BLaER1 (cell line): ENCODE results near the gene ZNF548.
"Not testable (repeated sequence)": the region's sequence is repeated elsewhere in the genome, so short reads cannot be mapped to it uniquely, and the experiment has no call there.

Experiments used
- H3K27ac ChIP-seq: shearing (Covaris generic); formaldehyde crosslinking; 2 replicates; pipeline ENCODE4 v1.8.1; 2022
- H3K27me3 ChIP-seq: shearing (Covaris generic); formaldehyde crosslinking; 2 replicates; pipeline ENCODE4 v1.8.1; 2022
- H3K36me3 ChIP-seq: shearing (Covaris generic); formaldehyde crosslinking; 2 replicates; pipeline ENCODE4 v1.8.1; 2022
- H3K4me1 ChIP-seq: shearing (Covaris generic); formaldehyde crosslinking; 2 replicates; pipeline ENCODE4 v1.8.1; 2022
- H3K4me2 ChIP-seq: shearing (Covaris generic); formaldehyde crosslinking; 2 replicates; pipeline ENCODE4 v1.8.1; 2022
- H3K4me3 ChIP-seq: shearing (Covaris generic); formaldehyde crosslinking; 2 replicates; pipeline ENCODE4 v1.8.1; 2022
- H3K9ac ChIP-seq: shearing (Covaris generic); formaldehyde crosslinking; 2 replicates; pipeline ENCODE4 v1.8.1; 2022
- H3K9me3 ChIP-seq: shearing (Covaris generic); formaldehyde crosslinking; 2 replicates; pipeline ENCODE4 v1.8.1; 2022
- H4K20me1 ChIP-seq: shearing (Covaris generic); formaldehyde crosslinking; 2 replicates; pipeline ENCODE4 v1.8.1; 2022
- Cebpa-rat ChIP-seq: shearing (Covaris generic); IDR thresholded peaks from 2 replicates; pipeline ENCODE4 v1.8.1; 2022

The ZNF548 gene

GRCh38 chr19:57362997-57363687, 26.5 kb upstream of the ZNF548 start, which contains the start of the genes TRAPPC2B and ZNF547:
Gene TRAPPC2B, plus strand, starts transcription at chr19:57363551. Its CDS starts 1,283 bp downstream, at chr19:57364834.
Gene ZNF547, plus strand, starts transcription at chr19:57363551. Its CDS starts 5,005 bp downstream, at chr19:57368556.
- peak within 1 kb of the TSS; percentile 87 for H3K9ac ChIP-seq
- H3K4me2 ChIP-seq: peak within 1 kb of the TSS; percentile 97
- peaks cover 16% of the 10 kb centered on the region for H3K4me1 ChIP-seq
- H3K9me3 ChIP-seq: no peaks in the 10 kb centered on the region
- H3K4me3 ChIP-seq: peak within 1 kb of the TSS; percentile 85
- H3K27ac ChIP-seq: peak within 1 kb of the TSS; percentile 76
- TF ChIP-seq Cebpa-rat: no peak
- H4K20me1 ChIP-seq: peaks cover 19% of the 10 kb centered on the region; the same call in 1 of the 2 replicates
- H3K36me3 ChIP-seq: peaks cover 27% of the 10 kb centered on the region
- H3K27me3 ChIP-seq: no peaks in the 10 kb centered on the region

DNA sequence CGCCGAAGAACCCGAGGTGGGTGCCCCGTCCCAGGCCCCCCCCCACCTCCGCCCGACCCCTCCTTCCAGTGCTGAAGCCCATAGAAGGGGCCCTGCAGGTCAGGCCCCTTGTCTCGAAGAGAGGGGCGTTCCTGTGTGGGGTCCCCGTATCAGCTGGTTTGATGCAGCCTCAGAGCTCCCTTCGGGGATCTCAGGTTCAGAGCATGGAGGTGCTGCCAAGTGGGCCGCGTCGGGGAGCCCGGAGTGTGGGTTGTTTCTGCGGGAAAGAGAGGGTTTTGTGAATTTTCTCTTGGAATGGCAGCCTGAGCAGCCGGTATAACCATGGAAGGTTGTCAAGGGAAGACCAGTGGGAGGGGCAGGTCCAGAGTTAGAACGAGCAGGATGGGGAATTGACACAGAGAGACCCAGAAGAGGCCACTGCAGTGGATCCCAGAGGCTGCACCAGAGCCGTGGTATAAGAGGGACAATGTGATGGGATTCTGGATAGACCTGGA, 25.9 kb upstream of the ZNF548 start:
- TF ChIP-seq Cebpa-rat: no peak
- H3K27ac ChIP-seq: peak overlapping the region; percentile 76
- H3K4me2 ChIP-seq: peak overlapping the region; percentile 97
- no peaks in the 10 kb centered on the region for H3K9me3 ChIP-seq
- H4K20me1 ChIP-seq: peaks cover 19% of the 10 kb centered on the region; the same call in 1 of the 2 replicates
- H3K36me3 ChIP-seq: peaks cover 27% of the 10 kb centered on the region
- peaks cover 16% of the 10 kb centered on the region for H3K4me1 ChIP-seq
- H3K4me3 ChIP-seq: peak overlapping the region; percentile 85
- no peaks in the 10 kb centered on the region for H3K27me3 ChIP-seq
- peak overlapping the region; percentile 87 for H3K9ac ChIP-seq

GRCh38 chr19:57366776-57367175, 22.9 kb upstream of the ZNF548 start:
- H3K27ac ChIP-seq: no peak overlapping the region
- no peaks in the 10 kb centered on the region for H3K9me3 ChIP-seq
- H3K4me1 ChIP-seq: peaks cover 16% of the 10 kb centered on the region
- H3K4me2 ChIP-seq: no peak overlapping the region
- H3K4me3 ChIP-seq: no peak overlapping the region
- H3K9ac ChIP-seq: no peak overlapping the region
- peaks cover 33% of the 10 kb centered on the region for H3K36me3 ChIP-seq
- peaks cover 19% of the 10 kb centered on the region; the same call in 1 of the 2 replicates for H4K20me1 ChIP-seq
- TF ChIP-seq Cebpa-rat: no peak
- no peaks in the 10 kb centered on the region for H3K27me3 ChIP-seq

DNA sequence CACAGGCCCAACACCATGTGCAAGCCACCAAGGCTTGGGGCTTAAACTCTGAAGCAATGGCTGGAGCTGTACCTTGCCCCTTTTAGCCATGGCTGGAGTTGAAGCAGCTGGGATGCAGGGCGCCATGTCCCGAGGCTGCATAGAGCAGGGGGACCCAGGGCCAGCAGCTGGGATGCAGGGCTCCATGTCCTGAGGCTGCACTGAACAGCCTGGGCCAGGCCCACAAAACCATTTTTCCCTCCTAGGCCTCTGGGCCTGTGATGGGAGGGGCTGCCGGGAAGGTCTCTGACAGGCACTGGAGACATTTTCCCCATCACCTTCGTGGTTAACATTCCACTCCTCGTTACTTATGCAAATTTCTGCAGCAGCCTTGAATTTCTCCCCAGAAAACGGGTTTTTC, 15.5 kb upstream of the ZNF548 start:
- peaks cover 65% of the 10 kb centered on the region for H3K9me3 ChIP-seq
- H4K20me1 ChIP-seq: no peaks in the 10 kb centered on the region
- H3K4me3 ChIP-seq: no peak overlapping the region
- H3K9ac ChIP-seq: no peak overlapping the region
- no peak overlapping the region for H3K4me2 ChIP-seq
- TF ChIP-seq Cebpa-rat: no peak
- no peaks in the 10 kb centered on the region for H3K27me3 ChIP-seq
- H3K27ac ChIP-seq: no peak overlapping the region
- H3K4me1 ChIP-seq: no peaks in the 10 kb centered on the region; the same call in 1 of the 2 replicates
- peaks cover 79% of the 10 kb centered on the region for H3K36me3 ChIP-seq

DNA sequence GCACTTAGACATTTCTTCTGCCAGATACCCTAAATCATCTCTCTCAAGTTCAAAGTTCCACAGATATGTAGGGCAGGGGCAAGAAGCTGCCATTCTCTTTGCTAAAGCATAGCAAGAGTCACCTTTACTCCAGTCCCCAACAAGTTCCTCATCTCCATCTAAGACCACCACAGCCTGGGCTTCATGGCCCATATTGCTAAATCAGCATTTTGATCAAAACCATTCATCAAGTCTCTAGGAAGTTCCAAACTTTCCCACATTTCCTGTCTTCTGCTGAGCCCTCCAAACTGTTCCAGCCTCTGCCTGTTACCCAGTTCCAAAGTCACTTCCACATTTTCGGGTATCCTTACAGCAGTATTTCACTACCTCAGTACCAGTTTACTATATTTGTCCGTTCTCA, 15.0 kb upstream of the ZNF548 start:
- H4K20me1 ChIP-seq, H3K4me1 ChIP-seq, H3K9ac ChIP-seq, H3K27me3 ChIP-seq, H3K4me2 ChIP-seq, H3K4me3 ChIP-seq, H3K27ac ChIP-seq: not testable (repeated sequence)
- peaks cover 79% of the 10 kb centered on the region for H3K36me3 ChIP-seq
- peaks cover 65% of the 10 kb centered on the region for H3K9me3 ChIP-seq

- Histone ChIP-seq H3K4me2 (no peak overlapping the region), H3K9ac (no peak overlapping the region), H4K20me1 (no peaks in the 10 kb centered on the region), H3K4me3 (no peak overlapping the region), H3K36me3 (peaks cover 74% of the 10 kb centered on the region), H3K9me3 (peaks cover 65% of the 10 kb centered on the region), H3K4me1 (no peaks in the 10 kb centered on the region; the same call in 1 of the 2 replicates), H3K27ac (no peak overlapping the region), H3K27me3 (no peaks in the 10 kb centered on the region)
- no peak for TF ChIP-seq Cebpa-rat
These were observed 13.5 kb upstream of the ZNF548 start for GRCh38 chr19:57376151-57376550.

- Histone ChIP-seq H3K9ac (no peak overlapping the region), H3K9me3 (peaks cover 62% of the 10 kb centered on the region), H3K4me3 (peak overlapping the region; percentile 18; the same call in 1 of the 2 replicates), H3K27me3 (no peaks in the 10 kb centered on the region), H4K20me1 (no peaks in the 10 kb centered on the region), H3K27ac (no peak overlapping the region), H3K36me3 (peaks cover 59% of the 10 kb centered on the region), H3K4me2 (no peak overlapping the region), H3K4me1 (no peaks in the 10 kb centered on the region; the same call in 1 of the 2 replicates)
- TF ChIP-seq Cebpa-rat: no peak
These were observed 12.0 kb upstream of the ZNF548 start for GRCh38 chr19:57377498-57378146.

- peaks cover 30% of the 10 kb centered on the region for H3K9me3 ChIP-seq
- H3K27ac ChIP-seq: no peak overlapping the region
- H3K9ac ChIP-seq: no peak overlapping the region
- no peak overlapping the region for H3K4me2 ChIP-seq
- no peaks in the 10 kb centered on the region for H4K20me1 ChIP-seq
- H3K4me1 ChIP-seq: no peaks in the 10 kb centered on the region
- no peaks in the 10 kb centered on the region for H3K27me3 ChIP-seq
- no peak overlapping the region for H3K4me3 ChIP-seq
- peaks cover 27% of the 10 kb centered on the region for H3K36me3 ChIP-seq
- TF ChIP-seq Cebpa-rat: no peak
These were observed 8.7 kb upstream of the ZNF548 start for GRCh38 chr19:57380923-57381322.

DNA sequence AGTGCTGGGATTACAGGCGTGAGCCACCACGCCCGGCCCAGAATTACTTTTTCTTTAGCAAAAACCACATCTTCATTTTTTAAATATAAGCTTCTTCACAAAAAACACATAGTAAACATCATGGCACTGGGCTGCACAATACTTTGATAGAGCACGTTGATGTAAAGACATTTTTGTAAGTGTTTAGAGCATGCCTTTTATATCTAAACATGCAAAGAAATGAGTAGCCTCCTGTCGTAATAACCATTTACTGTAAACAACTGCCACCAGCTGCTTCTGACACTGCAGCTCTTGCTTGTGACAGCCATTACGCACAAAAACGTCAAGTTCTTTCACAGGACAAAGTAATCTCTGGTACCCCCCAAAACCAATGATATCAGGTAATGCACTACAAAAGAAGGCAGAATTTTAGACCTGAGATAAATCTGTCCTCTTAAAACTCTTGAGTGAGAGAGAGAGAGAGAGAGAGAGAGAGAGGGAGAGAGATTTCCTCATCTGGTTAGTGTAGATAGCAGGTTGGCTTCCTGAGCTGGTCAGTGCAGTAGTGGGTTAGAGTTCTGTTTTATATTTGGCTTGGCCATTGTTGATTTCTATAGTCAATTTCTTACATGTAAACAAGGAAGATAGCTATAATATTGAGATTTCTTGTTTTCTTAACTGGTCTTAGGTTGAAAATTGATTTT, 6.7 kb upstream of the ZNF548 start:
- Histone ChIP-seq H3K36me3 (peaks cover 7% of the 10 kb centered on the region), H3K4me1 (no peaks in the 10 kb centered on the region), H3K27me3 (no peaks in the 10 kb centered on the region), H3K4me3 (no peak overlapping the region), H3K4me2 (no peak overlapping the region), H3K9me3 (peaks cover 9% of the 10 kb centered on the region), H4K20me1 (no peaks in the 10 kb centered on the region), H3K9ac (no peak overlapping the region), H3K27ac (no peak overlapping the region)
- no peak for TF ChIP-seq Cebpa-rat
